ENCODE measurements around the gene NQO1. TPM values are rescaled to one million over a fixed set of nuclear protein-coding genes. Genes with fewer than 3 reads are reported as not detected.

NQO1 gene
- polyA plus RNA-seq, 1 donor from 2014 or later: 76.1 TPM

Other genes with a start within 250 kb of the NQO1 start
- 6.5 TPM for gene NFAT5, start 160.6 kb downstream of the NQO1 start, polyA plus RNA-seq (ENCODE audit: insufficient read depth, low read depth, low replicate concordance)
- 41.4 TPM for gene NOB1, start 28.4 kb upstream of the NQO1 start, polyA plus RNA-seq (ENCODE audit: insufficient read depth, low read depth, low replicate concordance)
- 42.5 TPM for gene WWP2, start 35.8 kb upstream of the NQO1 start, polyA plus RNA-seq (ENCODE audit: insufficient read depth, low read depth, low replicate concordance)
- gene CLEC18A, start 224.8 kb upstream of the NQO1 start, polyA plus RNA-seq (ENCODE audit: insufficient read depth, low read depth, low replicate concordance): 6.7 TPM